Measurements from ENCODE around the gene HIRIP3.
A peak's percentile ranks its signal among the peaks of the same experiment; 100 is the strongest.
"Not testable (repeated sequence)": the region's sequence is repeated elsewhere in the genome, so short reads cannot be mapped to it uniquely, and the experiment has no call there.

Gene HIRIP3, protein sequence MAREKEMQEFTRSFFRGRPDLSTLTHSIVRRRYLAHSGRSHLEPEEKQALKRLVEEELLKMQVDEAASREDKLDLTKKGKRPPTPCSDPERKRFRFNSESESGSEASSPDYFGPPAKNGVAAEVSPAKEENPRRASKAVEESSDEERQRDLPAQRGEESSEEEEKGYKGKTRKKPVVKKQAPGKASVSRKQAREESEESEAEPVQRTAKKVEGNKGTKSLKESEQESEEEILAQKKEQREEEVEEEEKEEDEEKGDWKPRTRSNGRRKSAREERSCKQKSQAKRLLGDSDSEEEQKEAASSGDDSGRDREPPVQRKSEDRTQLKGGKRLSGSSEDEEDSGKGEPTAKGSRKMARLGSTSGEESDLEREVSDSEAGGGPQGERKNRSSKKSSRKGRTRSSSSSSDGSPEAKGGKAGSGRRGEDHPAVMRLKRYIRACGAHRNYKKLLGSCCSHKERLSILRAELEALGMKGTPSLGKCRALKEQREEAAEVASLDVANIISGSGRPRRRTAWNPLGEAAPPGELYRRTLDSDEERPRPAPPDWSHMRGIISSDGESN

DNA sequence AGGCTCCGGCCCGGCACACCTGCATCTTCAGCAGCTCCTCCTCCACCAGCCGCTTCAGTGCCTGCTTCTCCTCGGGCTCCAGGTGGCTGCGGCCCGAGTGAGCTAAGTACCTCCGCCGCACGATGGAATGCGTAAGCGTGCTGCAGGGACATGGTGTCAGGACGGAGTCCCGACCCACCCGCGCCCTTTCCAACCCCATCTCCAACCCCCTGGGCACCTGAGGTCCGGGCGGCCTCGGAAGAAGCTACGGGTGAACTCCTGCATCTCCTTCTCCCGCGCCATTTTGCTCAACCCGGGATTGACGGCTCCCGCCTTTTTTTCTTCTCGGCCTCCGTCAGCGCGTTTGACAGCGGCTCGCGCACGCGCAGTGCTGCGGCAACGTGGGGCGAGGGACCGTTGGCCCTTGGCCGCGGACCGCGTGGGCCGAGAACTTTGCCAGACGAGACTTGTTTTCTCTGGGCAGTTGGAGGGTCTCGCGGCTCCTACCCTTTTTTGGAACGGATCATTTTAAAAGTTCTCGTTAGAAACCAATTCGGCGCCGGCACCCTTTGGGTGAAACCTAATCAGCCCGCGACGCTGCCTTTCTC, at the start of gene HIRIP3:
Gene HIRIP3, minus strand, starts transcription at position 294 of the 587 bp plus-strand sequence. Its CDS starts 12 bp downstream, at position 282.
- TF ChIP-seq, protein P1, sequence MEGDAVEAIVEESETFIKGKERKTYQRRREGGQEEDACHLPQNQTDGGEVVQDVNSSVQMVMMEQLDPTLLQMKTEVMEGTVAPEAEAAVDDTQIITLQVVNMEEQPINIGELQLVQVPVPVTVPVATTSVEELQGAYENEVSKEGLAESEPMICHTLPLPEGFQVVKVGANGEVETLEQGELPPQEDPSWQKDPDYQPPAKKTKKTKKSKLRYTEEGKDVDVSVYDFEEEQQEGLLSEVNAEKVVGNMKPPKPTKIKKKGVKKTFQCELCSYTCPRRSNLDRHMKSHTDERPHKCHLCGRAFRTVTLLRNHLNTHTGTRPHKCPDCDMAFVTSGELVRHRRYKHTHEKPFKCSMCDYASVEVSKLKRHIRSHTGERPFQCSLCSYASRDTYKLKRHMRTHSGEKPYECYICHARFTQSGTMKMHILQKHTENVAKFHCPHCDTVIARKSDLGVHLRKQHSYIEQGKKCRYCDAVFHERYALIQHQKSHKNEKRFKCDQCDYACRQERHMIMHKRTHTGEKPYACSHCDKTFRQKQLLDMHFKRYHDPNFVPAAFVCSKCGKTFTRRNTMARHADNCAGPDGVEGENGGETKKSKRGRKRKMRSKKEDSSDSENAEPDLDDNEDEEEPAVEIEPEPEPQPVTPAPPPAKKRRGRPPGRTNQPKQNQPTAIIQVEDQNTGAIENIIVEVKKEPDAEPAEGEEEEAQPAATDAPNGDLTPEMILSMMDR (IDR thresholded peaks at IDR 0.05; ENCODE audit: borderline replicate concordance, insufficient read depth, low read depth, low read length): no peak
- peak within 1 kb of the TSS; percentile 67 for H3K4me3 ChIP-seq (ENCODE audit: low read depth, low read length)

DNA sequence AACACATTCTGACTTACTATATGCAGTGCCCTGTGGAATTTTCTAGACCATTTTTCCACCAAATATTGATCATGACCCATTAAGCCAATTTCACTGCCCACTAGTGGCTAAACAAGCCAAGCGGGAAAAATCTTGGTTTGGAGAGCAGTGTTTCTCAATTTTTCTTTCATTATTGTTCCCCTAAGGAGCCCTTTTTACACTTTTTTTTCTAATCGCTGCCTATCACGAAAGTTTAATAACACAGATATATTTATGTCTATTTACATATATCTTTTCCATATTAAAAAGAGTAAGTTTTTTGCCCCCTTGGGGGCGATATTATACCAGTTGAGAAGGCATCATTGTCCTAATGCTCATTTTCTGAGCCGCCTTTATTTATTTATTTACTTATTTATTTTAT, 46.4 kb upstream of the HIRIP3 start:
- no peak overlapping the region for H3K4me3 ChIP-seq (ENCODE audit: low read depth, low read length)
- TF ChIP-seq, protein P1 (IDR thresholded peaks at IDR 0.05; ENCODE audit: borderline replicate concordance, insufficient read depth, low read depth, low read length): no peak

DNA sequence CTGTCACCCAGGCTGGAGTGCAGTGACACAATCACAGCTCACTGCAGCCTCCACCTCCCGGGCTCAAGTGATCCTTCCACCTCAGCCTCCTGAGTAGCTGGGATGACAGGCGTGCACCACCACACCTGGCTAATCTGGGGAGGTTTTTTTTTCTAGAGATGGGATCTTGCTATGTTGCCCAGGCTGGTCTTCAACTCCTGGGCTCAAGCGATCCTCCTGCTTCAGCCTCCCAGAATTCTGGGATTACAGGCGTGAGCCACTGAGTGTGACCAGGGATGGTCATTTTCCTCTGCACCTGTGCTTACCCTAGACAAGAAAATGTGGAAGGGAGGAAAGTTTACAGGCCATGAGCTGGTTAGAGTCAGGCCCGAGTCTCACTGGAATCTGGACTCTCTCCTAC, 45.3 kb upstream of the HIRIP3 start:
- H3K4me3 ChIP-seq (ENCODE audit: low read depth, low read length): not testable (repeated sequence)

DNA sequence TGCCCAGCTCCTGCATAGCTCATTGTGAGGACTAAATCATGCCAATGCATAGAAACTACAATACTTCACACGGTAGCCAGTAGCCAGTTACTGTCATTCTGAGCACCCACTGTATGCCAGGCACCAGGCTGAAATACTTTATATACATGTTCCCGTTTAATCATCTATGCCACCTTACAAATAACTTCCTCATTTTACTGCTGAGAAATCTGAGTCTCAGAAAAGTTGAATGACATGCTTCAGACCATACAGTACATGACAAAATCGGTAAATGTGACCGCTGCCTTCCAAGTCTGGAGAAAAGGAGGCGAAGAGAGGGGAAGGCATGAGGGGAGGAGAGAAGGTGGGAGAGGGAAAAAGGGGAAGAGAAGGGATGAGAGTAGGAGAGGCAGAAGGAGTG, 44.8 kb upstream of the HIRIP3 start:
- TF ChIP-seq, protein P1 (IDR thresholded peaks at IDR 0.05; ENCODE audit: borderline replicate concordance, insufficient read depth, low read depth, low read length): no peak
- H3K4me3 ChIP-seq (ENCODE audit: low read depth, low read length): no peak overlapping the region

DNA sequence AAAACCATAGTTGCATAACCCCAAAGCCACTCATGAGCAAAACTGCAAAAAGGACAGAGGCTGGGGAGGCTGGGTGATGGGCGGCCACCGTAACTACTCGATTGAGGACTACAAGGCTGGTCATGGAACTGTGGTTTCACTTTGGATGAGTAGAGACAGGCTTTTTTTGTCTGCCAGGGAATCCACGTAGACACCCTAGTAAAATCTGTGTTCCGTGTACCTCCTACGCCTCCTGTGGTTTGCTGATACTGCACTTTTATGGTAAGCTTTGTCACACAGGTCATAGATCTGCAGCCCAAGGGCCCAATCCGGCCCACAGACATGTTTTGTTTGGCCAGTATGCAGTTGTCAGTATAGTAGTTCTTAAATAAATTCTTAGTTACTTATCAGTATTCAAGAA, 37.9 kb upstream of the HIRIP3 start:
- TF ChIP-seq, protein P1 (IDR thresholded peaks at IDR 0.05; ENCODE audit: borderline replicate concordance, insufficient read depth, low read depth, low read length): no peak
- H3K4me3 ChIP-seq (ENCODE audit: low read depth, low read length): no peak overlapping the region

DNA sequence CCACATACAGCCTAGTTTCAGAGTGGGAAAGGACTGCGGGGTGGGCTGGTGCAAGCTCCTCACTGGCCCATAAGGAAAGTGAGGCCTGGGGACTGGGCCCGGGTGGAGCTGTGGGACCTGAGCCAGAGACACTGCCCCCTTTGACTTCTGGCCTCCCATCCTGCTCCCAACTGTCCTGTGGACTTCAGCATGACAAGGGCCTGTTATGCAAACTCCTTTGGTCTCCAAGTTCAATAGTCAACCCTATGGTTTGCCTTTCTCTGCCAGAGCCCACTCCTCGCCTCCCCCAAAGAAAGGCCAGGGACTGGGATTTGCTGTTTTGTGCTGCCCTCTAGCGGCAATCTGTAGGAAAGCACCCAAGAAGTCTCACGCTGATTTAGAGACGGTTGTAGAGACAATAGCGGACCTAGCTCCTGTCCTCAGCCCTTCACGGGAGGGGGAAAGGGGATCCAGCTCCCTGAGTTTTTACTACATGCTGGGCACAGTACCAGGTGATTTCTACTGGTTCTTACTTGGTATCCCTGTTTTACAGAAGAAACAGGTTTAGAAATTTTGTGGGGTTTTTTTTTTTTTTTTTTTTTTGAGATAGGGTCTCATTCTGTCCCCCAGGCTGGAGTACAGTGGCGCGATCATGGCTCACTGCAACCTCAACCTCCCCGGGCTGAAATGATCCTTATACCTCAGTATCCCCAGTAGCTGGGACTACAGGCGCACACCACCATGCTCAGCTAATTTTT, 36.8 kb upstream of the HIRIP3 start:
- no peak overlapping the region for H3K4me3 ChIP-seq (ENCODE audit: low read depth, low read length)
- TF ChIP-seq, protein P1 (IDR thresholded peaks at IDR 0.05; ENCODE audit: borderline replicate concordance, insufficient read depth, low read depth, low read length): peak; percentile 83

DNA sequence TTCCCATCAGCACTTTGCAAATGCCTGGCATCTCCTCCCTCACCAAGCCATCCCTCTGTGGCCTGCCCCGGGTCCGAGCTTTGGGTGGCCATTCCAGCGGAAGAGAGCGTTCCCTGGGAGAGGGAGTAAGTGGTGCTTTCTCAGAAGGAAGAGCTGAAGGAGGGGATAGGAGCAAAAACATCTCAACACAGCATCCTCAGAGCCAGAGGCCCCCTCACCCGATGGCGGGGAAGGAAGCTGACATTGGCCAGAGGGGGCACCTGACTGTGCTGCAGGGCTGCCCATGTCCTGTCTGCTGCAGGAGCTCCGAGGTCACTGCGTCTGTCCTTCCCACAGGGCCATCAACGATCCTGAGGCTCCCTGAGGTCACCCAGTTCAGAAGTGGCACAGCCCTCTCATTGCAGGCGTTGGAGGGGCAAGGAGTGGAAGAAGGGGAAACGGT, 36.1 kb upstream of the HIRIP3 start:
- H3K4me3 ChIP-seq (ENCODE audit: low read depth, low read length): no peak overlapping the region
- TF ChIP-seq, protein P1 (IDR thresholded peaks at IDR 0.05; ENCODE audit: borderline replicate concordance, insufficient read depth, low read depth, low read length): no peak
